HepG2 (cell line): ENCODE results near the gene C12orf43. TPM values are rescaled to one million over a fixed set of nuclear protein-coding genes. Genes with fewer than 3 reads are reported as not detected.
A peak's percentile ranks its signal among the peaks of the same experiment; 100 is the strongest.

Experiments
- ELF3 ChIP-seq: IDR thresholded peaks from 2 replicates; pipeline ENCODE4 v1.6.1; 2016; ENCODE audit warnings: missing genetic modification reagents, missing compliant biosample characterization
- PCBP1 ChIP-seq: fragments of 200-400 bp; formaldehyde crosslinking; IDR thresholded peaks from 2 replicates; pipeline ENCODE4 v1.6.1; 2017; ENCODE audit warnings: mild to moderate bottlenecking, low read depth, low read length, borderline replicate concordance
- ZNF160 ChIP-seq: sonication (generic); formaldehyde crosslinking; IDR thresholded peaks from 2 replicates; pipeline ENCODE4 v1.8.0; 2022; ENCODE audit warnings: mild to moderate bottlenecking, inconsistent platforms, missing genetic modification reagents
- ZNF318 ChIP-seq: sonication (generic); formaldehyde crosslinking; IDR thresholded peaks from 2 replicates; pipeline ENCODE4 v1.4.0; 2020; ENCODE audit warnings: mild to moderate bottlenecking, missing genetic modification reagents
- ZNF512 ChIP-seq: sonication (generic); formaldehyde crosslinking; IDR thresholded peaks from 2 replicates; pipeline ENCODE4 v1.4.0; 2020; ENCODE audit warnings: mild to moderate bottlenecking, missing genetic modification reagents
- ZNF761 ChIP-seq: sonication (generic); formaldehyde crosslinking; conservative IDR thresholded peaks from 2 replicates; pipeline ENCODE4 v1.4.0; 2020; ENCODE audit warnings: mild to moderate bottlenecking, missing genetic modification reagents
- ZNF772 ChIP-seq: sonication (generic); formaldehyde crosslinking; IDR thresholded peaks from 2 replicates; pipeline ENCODE4 v1.5.0; 2020; ENCODE audit warnings: mild to moderate bottlenecking, missing genetic modification reagents
- polyA plus RNA-seq, 8 experiments: library from polyadenylated mRNA; depleted of rRNA in 3 of 8; stranded (reverse) in 7 of 8; unstranded in 1 of 8; fragments of >200 nt; fragmentation: Illumina TruSeq in 4 of 8; extraction: Trizol in 4 of 8; gene quantifications; 2 replicates each; pipeline versions ENCODE4 v1.2.1 to v1.2.3, GENCODE V29; 2011 to 2016; ENCODE audit warnings: low read depth in 4 of 8, missing spikeins in 1 of 8, mixed read lengths in 1 of 8; ENCODE audit not compliant: insufficient read depth in 1 of 8
- total RNA-seq, 5 experiments: library from RNA; depleted of rRNA; stranded (reverse); fragments of >200 nt; fragmentation: Illumina TruSeq; extraction: Trizol; gene quantifications; 2 replicates each; pipeline ENCODE4 v1.2.3, GENCODE V29; 2016; ENCODE audit warnings: low read depth in 1 of 5
- TF ChIP-seq, protein P1 (sequence below): sonication (generic); formaldehyde crosslinking; IDR thresholded peaks from 2 replicates; pipeline ENCODE4 v1.4.0; 2020; ENCODE audit warnings: missing genetic modification reagents, borderline replicate concordance
- TF ChIP-seq, protein P2 (sequence below): sonication (generic); formaldehyde crosslinking; IDR thresholded peaks from 2 replicates; pipeline ENCODE4 v1.4.0; 2020; ENCODE audit warnings: missing genetic modification reagents, borderline replicate concordance

The C12orf43 gene
- total and polyA plus RNA-seq, 2 of the 13 experiments (the other 11 are each of a cell fraction or from before 2014, with no cell fraction given): 7.9 to 11.1 TPM

DNA sequence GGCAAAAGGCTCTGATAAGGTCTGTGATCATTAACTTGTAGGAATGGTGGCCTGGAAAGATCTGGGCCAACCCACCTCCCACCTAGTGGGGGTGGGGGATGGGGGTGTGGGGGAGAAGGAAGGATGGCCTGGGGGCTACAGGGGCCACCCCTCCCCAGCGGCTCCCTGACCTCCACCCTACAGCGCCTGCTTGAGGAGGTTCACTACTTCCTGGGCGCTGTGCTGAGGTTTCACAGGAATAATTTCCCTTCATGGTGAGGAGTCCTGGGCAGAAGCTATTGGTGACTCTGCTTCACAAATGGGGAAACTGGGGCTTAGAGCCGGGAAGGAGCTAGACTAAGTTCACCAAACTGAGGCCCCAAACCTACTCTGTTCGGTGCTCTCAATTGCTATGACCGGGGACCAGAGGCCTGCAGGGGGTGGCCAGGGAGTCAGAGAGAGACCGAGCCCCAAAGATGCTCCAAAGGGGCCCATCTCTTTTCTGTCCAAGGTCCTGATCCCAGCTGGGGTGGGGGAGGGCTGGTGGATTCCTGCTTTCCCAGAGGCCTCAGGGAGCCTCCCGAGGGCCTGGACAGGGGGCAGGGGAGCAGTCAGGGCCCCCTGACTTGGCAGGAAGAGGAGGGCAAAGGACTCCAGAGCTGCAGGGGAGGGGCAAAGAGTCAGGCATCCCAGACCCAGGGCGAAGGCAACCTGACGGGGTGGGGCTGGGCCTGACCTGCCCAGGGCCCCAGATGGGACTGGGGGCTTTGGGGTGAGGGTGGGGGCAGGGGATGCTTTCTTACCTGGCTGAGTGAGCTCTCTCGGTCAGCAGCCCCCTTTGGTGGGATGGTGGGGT, 36.2 kb downstream of the C12orf43 start (continued):
- TF ChIP-seq, protein P1, sequence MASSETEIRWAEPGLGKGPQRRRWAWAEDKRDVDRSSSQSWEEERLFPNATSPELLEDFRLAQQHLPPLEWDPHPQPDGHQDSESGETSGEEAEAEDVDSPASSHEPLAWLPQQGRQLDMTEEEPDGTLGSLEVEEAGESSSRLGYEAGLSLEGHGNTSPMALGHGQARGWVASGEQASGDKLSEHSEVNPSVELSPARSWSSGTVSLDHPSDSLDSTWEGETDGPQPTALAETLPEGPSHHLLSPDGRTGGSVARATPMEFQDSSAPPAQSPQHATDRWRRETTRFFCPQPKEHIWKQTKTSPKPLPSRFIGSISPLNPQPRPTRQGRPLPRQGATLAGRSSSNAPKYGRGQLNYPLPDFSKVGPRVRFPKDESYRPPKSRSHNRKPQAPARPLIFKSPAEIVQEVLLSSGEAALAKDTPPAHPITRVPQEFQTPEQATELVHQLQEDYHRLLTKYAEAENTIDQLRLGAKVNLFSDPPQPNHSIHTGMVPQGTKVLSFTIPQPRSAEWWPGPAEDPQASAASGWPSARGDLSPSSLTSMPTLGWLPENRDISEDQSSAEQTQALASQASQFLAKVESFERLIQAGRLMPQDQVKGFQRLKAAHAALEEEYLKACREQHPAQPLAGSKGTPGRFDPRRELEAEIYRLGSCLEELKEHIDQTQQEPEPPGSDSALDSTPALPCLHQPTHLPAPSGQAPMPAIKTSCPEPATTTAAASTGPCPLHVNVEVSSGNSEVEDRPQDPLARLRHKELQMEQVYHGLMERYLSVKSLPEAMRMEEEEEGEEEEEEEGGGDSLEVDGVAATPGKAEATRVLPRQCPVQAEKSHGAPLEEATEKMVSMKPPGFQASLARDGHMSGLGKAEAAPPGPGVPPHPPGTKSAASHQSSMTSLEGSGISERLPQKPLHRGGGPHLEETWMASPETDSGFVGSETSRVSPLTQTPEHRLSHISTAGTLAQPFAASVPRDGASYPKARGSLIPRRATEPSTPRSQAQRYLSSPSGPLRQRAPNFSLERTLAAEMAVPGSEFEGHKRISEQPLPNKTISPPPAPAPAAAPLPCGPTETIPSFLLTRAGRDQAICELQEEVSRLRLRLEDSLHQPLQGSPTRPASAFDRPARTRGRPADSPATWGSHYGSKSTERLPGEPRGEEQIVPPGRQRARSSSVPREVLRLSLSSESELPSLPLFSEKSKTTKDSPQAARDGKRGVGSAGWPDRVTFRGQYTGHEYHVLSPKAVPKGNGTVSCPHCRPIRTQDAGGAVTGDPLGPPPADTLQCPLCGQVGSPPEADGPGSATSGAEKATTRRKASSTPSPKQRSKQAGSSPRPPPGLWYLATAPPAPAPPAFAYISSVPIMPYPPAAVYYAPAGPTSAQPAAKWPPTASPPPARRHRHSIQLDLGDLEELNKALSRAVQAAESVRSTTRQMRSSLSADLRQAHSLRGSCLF (CRISPR knock-in tag): no peak
- TF ChIP-seq ZNF761 (0 out of 2 replicates have a peak, but pooled peaks have one; percentile 45), ZNF512 (CRISPR knock-in tag) (no peak), ZNF318 (CRISPR knock-in tag) (0 out of 2 replicates have a peak, but pooled peaks have one; percentile 35), ZNF160 (no peak), PCBP1 (peak; percentile 77; the same call in 1 of the 2 replicates), ELF3 (CRISPR knock-in tag) (peak; percentile 34; the same call in 1 of the 2 replicates), ZNF772 (CRISPR knock-in tag) (peak; percentile 80; the same call in 1 of the 2 replicates)
- TF ChIP-seq, protein P2, sequence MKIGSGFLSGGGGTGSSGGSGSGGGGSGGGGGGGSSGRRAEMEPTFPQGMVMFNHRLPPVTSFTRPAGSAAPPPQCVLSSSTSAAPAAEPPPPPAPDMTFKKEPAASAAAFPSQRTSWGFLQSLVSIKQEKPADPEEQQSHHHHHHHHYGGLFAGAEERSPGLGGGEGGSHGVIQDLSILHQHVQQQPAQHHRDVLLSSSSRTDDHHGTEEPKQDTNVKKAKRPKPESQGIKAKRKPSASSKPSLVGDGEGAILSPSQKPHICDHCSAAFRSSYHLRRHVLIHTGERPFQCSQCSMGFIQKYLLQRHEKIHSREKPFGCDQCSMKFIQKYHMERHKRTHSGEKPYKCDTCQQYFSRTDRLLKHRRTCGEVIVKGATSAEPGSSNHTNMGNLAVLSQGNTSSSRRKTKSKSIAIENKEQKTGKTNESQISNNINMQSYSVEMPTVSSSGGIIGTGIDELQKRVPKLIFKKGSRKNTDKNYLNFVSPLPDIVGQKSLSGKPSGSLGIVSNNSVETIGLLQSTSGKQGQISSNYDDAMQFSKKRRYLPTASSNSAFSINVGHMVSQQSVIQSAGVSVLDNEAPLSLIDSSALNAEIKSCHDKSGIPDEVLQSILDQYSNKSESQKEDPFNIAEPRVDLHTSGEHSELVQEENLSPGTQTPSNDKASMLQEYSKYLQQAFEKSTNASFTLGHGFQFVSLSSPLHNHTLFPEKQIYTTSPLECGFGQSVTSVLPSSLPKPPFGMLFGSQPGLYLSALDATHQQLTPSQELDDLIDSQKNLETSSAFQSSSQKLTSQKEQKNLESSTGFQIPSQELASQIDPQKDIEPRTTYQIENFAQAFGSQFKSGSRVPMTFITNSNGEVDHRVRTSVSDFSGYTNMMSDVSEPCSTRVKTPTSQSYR: peak; percentile 96
